Measurements from ENCODE around the gene PRDM5.

DNA sequence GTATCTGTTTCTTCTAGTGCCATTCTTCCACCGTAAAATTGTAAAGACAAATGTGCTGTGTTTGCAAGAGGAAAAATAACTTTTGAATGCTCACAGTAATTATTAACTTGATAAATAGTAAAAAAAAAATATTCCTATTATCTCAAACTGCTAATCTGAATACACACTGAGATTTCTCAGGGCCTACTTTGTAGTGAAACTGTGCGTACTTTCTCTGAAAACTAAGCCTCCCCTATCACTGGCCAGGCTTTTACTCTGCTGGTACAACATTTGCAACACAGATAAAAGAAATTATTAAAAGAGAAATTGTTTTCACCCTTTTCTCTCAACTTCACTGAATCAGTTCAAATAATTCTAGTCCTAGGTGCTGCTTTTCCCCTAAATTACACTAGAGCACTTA lies 137.3 kb downstream of the PRDM5 start:
- TF ChIP-seq, protein P1, sequence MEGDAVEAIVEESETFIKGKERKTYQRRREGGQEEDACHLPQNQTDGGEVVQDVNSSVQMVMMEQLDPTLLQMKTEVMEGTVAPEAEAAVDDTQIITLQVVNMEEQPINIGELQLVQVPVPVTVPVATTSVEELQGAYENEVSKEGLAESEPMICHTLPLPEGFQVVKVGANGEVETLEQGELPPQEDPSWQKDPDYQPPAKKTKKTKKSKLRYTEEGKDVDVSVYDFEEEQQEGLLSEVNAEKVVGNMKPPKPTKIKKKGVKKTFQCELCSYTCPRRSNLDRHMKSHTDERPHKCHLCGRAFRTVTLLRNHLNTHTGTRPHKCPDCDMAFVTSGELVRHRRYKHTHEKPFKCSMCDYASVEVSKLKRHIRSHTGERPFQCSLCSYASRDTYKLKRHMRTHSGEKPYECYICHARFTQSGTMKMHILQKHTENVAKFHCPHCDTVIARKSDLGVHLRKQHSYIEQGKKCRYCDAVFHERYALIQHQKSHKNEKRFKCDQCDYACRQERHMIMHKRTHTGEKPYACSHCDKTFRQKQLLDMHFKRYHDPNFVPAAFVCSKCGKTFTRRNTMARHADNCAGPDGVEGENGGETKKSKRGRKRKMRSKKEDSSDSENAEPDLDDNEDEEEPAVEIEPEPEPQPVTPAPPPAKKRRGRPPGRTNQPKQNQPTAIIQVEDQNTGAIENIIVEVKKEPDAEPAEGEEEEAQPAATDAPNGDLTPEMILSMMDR (IDR thresholded peaks at IDR 0.05), result no peak
- no peak for TF ChIP-seq POLR2A (IDR thresholded peaks at IDR 0.05)

All from right lobe of liver (tissue), 4 donors.